ENCODE measurements around the gene CHRNA4.

Gene CHRNA4

DNA sequence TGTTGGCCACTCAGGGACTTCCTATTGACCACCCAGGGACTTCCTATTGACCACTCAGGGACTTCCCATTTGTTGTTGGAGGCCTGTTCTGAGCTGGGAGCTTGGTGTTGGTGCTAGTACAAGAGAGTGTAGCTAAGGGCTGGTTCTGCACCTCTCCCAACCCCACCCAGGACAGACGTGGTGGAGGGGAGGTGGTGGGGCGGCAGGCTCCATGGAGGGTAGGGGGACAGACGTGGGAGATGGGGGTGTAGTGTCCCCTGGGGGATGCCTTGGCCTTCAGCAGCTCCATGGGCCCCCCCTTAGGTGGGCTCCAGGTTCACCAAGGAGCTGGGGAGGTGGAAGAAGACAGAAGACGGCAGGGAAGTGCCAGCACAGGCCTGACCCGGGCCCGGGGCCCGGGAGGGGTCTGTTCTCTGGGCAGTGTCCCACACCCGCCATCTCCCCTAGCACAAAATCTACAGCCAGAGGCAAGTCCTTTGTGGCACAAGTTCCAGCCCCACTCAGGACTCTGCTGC lies 33.9 kb downstream of the CHRNA4 start:
- TF ChIP-seq, protein P1, sequence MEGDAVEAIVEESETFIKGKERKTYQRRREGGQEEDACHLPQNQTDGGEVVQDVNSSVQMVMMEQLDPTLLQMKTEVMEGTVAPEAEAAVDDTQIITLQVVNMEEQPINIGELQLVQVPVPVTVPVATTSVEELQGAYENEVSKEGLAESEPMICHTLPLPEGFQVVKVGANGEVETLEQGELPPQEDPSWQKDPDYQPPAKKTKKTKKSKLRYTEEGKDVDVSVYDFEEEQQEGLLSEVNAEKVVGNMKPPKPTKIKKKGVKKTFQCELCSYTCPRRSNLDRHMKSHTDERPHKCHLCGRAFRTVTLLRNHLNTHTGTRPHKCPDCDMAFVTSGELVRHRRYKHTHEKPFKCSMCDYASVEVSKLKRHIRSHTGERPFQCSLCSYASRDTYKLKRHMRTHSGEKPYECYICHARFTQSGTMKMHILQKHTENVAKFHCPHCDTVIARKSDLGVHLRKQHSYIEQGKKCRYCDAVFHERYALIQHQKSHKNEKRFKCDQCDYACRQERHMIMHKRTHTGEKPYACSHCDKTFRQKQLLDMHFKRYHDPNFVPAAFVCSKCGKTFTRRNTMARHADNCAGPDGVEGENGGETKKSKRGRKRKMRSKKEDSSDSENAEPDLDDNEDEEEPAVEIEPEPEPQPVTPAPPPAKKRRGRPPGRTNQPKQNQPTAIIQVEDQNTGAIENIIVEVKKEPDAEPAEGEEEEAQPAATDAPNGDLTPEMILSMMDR (IDR thresholded peaks at IDR 0.05; ENCODE audit: borderline replicate concordance, insufficient read depth, low read depth, low read length) = no peak
- H3K4me3 ChIP-seq (ENCODE audit: low read depth, low read length) = no peak overlapping the region

DNA sequence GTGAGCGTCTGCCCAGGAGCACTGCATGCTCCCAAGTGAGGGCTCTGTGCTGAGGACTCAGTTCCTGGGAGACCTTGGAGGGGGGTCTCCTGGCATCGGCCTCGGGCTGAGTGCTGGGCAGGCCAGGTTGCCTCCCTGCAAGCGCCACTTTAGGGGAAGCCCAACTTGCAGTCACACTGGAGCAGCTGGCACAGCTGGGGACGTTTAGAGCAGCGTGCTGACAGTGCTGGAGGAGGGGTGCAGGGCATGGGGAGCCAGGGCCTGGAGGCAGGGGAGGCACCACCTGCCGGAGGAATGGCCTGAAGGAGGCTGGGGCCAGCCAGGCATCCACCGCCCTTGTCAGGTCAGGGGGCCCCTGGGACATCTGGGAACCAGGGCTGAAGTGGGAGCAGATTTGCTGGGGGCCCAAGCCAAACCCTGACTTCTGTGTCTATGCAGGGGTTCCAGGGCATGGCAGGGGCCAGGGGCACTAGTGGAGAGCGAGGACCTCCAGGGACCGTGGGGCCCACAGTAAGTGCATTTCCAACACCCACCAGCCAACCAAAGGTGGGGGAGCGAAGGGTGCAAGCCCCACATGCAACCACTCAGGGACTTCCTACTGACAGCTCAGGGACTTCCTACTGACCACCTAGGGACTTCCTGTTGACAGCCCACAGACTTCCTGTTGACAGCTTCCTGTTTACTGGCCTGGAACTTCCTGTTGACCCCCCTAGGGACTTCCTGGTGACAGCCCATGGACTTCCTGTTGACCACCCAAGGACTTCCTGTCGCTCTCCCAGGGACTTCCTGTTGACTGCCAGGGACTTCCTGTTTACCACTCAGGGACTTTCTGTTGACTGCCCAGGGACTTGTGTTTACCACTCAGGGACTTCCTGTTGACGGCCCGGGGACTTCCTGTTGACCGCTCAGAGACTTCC lies 34.6 kb downstream of the CHRNA4 start:
- no peak overlapping the region for H3K4me3 ChIP-seq (ENCODE audit: low read depth, low read length)
- TF ChIP-seq, protein P1 (IDR thresholded peaks at IDR 0.05; ENCODE audit: borderline replicate concordance, insufficient read depth, low read depth, low read length) = no peak

DNA sequence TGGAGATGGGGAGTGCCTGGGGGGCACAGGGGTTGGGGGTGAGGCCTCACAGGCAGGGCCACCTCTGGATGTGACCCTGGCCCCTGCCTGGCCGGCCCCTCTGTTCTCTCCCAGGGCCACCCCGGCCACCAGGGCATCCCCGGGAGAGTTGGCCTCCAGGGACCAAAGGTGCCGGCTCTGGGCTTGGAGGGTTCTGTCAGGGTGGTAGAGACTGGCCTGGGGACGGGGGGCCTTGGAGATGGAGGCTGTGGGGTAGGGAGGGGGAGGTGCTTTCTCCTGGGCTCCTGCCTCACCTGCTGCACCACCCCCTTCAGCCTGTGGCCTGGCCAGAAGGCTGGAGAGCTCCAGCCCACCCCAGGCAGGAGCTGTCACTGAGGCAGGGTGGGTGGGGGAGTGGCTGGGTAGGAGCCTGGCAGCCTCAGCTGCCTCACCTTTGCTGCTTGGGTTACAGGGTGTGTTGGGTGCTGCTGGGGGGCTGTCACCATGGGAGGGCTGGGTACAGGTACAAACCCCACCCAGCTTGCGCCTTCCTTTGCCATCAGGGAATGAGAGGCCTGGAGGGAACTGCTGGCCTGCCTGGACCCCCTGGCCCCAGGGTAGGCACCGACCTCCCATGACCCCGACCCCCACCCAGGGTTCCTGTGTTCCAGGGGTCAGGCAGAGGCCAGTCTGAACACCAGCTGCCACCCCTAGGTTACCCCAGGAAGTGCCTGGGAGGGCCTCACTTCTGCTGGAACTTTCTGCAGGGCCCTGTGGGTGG lies 35.4 kb downstream of the CHRNA4 start:
- H3K4me3 ChIP-seq (ENCODE audit: low read depth, low read length) = no peak overlapping the region
- TF ChIP-seq, protein P1 (IDR thresholded peaks at IDR 0.05; ENCODE audit: borderline replicate concordance, insufficient read depth, low read depth, low read length) = no peak

DNA sequence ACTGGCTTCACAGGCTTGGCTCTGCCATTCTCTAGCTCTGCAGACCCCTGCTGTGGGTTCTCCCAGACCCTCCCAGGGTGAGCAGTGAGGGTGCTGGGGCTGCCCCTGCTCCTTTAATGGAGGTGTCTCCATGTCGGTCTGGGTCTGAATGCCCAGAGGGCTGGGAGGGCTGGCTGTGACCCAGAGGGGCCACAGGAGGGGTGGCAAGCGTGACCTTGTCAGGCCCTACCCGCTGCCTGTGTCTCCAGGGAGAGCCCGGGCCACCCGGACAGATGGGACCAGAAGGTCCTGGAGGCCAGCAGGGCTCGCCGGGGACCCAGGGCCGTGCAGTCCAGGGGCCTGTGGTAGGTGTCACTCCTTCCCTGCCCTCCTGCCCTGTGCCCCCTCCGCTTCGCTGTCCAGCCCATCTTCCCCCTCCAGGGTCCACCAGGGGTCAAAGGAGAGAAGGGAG lies 36.1 kb downstream of the CHRNA4 start:
- H3K4me3 ChIP-seq (ENCODE audit: low read depth, low read length) = no peak overlapping the region
- TF ChIP-seq, protein P1 (IDR thresholded peaks at IDR 0.05; ENCODE audit: borderline replicate concordance, insufficient read depth, low read depth, low read length) = no peak

DNA sequence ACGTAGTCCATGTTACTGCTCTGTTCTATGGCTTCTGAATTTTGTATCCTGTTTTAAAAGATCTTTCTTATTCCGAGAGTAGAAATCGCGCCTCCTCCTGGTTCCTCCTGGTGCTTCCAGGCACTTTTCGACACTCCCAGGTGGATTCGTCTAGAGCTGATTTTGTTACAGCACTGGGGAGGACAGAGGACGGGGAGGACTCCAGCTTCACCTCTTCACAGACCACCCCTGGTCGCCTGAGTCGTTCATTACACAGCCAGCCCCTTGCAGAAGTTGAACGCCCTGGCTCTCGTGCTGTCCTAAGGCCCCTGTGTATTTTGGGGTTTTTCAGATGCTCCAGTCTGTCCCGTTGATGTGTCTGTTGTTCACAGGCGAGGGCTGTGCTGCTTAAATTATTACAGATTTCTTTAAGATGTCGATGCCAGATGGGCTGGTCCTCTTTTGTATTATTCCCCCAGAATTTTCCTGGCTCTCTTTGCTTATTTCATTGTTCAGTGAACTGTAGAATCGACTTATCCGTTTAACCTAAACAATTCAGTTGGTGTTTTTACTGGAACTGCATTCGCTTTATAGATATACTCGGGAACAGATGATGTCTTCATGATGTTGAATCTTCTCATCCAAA lies 37.7 kb downstream of the CHRNA4 start:
- TF ChIP-seq, protein P1 (IDR thresholded peaks at IDR 0.05; ENCODE audit: borderline replicate concordance, insufficient read depth, low read depth, low read length) = no peak
- no peak overlapping the region for H3K4me3 ChIP-seq (ENCODE audit: low read depth, low read length)

DNA sequence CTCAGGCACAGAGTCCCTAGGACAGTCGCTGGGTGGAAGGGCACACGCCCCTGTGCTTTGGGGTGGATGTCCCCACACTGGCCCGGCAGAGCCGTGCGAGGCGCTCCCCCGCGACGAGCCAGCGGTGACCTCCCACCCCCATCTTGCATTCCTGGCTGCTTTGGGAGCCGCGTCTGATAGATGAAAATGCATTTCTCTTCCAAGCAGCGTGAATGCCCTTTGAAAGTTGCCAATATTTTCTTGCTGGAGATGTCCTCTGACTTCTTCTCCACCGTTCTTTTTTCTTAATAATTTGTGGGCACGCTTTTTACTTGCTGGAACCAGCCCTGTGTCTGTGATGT lies 38.2 kb downstream of the CHRNA4 start:
- TF ChIP-seq, protein P1 (IDR thresholded peaks at IDR 0.05; ENCODE audit: borderline replicate concordance, insufficient read depth, low read depth, low read length) = no peak
- no peak overlapping the region for H3K4me3 ChIP-seq (ENCODE audit: low read depth, low read length)
